CD4-positive, alpha-beta T cell treated with Interleukin-10 for 1 hour (primary cell): Measurements from ENCODE around the gene HDAC4.

Experiments
- DNase-seq: peaks from one replicate; pipeline ENCODE4 v3.0.0-alpha.2; 2020

Gene HDAC4

GRCh38 chr2:239345251-239345650 lies 55.6 kb downstream of the HDAC4 start:
- DNase-seq: no peak

DNA sequence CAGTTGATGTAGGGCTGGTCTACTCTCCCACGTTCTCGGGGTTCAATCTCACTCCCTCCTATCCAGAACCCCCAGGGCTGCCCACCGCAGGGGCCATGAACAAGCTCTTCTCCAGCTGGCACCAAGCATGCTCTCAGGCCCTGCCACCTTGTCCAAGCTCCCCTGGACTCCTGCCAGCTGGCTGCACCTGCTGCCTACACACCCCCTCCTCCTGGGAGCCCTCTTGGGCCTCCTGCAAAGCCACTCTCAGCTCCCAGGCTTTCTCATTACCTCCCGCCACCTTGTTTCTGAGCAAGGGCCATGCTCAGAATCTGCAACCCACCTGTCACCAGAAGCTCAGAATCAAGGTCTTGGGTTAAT lies 56.0 kb downstream of the HDAC4 start:
- no peak for DNase-seq

- no peak for DNase-seq
These were observed 56.6 kb downstream of the HDAC4 start for GRCh38 chr2:239343946-239344856.

DNA sequence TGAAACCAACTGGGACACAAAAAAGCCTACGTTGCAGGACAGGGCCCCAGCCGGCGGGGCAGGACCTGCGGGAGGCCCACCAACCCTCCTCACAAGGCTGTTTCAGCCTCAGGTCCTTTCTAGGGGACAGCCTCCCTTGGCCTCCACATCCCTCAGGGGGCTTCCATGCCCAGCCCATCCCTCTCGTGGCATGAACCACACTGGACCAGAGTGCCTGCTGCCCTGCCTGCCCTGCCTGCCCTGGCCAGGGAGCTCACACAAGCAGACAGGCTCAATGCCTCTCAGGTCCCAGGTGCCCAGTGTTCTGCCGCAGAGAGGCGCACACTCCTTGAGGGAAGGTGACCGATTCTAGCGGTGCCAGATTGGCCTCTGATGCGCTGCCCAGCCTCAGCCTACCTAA lies 57.4 kb downstream of the HDAC4 start:
- DNase-seq: no peak

DNA sequence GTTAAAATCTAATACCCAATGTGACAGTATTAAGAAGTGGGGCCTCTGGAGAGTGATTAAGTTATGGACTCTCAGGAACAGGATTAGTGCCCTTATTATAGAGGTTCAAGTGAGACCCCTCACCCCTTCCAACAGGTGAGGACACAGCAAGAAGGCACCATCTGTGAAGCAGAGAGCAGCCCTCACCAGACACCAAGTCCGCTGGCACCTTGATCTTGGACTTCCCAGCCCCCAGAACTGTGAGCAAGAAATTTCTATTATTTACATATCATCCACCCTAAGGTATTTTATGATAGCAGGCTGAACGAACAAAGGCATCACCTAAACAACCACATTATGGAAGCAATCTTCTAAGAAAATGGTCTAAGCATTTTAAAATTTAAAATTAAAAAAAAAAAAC lies 59.0 kb downstream of the HDAC4 start:
- no peak for DNase-seq

GRCh38 chr2:239341146-239341732 lies 59.6 kb downstream of the HDAC4 start:
- DNase-seq: no peak

DNA sequence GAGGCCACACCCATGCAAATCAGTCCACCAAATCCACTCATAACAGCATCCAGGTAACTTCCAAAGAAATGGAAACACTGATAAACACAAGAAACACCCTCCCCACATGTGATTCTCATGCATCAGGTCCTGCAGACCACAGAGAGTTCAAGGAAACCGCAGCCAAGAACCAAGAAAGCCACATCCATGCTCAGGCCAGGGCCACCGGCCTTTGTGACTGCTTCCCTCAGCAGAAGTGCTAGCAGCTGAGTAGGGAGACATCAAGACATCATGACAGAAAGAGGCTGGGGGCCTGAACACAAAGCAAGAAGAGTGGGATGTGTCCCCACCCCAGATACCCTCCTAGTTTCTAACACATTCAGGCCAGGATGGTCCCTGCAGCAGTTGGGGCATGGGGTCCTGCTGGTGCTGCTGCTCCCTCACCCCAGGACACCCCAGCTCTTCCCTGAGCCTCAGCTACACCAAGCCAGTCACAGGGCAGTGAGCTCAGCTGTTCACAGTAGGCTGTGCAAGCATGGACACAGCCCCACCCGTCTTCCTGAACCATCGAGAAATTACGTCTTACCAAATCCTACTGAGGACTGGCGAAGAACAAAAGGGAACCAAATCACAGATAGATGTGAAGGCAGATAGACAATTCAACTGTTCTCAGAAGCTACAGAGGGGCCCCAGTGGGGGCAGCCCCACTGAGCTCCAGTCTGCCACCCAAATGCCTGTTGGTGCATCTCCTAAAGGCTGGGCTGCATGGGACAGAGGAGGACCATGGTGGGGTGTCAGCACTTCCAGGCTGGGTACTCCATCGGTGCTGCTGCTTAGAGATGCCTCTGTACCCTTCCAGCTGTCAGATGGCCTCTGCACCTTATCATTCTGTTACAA lies 60.9 kb downstream of the HDAC4 start:
- peak; percentile 32 for DNase-seq

DNA sequence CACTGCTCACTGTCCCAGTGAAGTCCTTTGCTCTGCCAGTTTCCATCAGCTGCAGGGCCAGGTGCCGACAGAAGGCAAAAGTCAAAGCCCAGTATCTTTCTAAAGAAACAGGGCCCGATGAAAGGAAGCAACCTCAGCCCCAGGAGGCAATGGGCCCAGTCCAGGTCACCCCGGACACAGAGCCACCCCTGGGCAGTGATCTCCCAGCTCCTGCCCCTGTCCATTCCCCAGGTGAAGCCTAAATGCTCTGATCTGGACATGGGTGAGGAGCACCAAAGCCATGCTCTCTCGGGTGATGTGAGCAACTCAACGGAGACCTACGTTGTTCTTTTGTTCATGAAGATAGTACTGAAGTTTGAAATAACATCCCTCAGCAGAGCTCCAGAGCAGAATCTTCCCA lies 61.6 kb downstream of the HDAC4 start:
- no peak for DNase-seq

GRCh38 chr2:239337877-239338484 lies 62.8 kb downstream of the HDAC4 start:
- no peak for DNase-seq

DNA sequence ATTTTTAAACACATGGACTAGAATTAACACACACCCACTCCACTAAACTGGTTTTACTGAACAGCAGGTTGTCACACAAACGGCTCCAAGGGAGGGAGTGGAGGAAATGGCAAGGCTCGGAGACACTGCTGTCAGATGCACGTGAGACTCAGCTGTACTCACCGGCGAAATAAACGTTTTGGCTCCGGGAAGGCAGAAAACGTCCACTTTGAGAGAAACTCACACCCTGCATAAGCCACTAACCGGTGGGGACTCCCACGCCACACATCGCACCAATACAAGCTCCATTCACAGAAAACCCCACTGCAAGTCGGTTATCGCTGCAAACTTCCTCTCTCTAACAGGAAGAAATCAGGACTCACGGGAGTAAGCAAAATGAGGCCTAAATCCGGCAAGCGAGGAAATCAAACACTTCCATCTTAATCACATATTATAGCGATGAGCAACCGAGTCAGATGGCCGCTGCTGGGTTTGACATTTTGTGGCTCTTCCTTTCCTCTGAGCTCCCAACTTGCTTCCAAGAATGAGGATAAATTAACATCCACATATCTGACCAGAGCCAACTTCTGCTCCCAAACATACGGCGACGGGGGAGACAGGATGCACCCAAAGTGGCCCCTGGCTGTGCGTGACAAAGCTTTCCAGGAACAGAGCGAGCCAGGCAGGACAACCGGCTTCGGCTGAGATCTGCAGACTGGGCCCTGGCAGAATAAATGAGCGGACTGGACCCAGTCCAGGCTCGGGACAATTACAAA lies 63.5 kb downstream of the HDAC4 start:
- DNase-seq: no peak

GRCh38 chr2:239331560-239331959 lies 69.3 kb downstream of the HDAC4 start:
- DNase-seq: no peak

DNA sequence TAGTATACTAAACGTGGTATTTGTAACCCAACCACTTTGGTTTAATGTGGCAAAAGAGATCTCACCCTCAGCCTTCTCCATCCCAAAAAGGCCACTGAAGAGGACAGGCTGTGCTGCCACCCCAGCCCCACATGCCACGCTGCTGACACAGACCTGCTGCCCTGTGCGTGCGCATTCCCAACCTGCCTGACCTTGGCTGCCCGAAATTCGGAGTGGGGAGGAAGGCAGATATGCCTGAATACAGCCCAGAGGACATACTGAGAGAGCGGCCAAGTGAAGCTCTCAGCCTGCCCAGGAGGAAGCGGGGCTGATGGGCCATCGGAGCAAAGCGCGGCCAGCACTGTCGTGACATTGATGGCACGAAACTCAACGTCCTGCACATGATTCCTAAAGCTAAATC lies 70.0 kb downstream of the HDAC4 start:
- DNase-seq: no peak

DNA sequence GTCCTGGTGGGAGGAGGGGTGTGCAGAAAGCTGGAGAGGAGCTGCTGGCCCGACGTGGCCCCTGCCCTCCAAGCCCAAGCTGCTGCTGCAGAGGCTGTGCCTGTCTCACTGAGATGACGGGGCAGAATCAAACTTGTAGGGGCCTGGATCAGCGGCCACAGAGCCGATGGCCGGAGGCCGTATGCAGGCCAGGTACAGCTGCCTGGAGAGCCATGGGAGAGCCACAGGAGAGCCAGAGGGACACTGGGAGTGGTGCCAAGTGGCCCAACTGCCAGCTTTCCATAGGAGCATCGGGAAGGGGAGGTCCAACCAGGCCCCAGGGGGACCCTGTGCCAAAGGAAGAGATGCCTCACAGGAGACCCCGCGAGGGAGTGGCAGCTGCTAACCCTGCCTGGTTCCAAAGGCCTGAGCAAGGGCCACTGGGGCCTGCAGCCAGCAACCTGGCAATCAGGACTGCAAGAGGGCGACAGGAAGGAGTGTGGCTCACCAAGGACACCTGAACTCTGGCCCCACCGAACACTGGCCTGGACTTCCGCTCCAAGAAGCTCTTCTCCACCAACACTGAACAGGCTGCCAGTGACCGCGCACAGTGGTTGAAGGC lies 70.7 kb downstream of the HDAC4 start:
- no peak for DNase-seq

GRCh38 chr2:239329284-239329971 lies 71.4 kb downstream of the HDAC4 start:
- no peak for DNase-seq

DNA sequence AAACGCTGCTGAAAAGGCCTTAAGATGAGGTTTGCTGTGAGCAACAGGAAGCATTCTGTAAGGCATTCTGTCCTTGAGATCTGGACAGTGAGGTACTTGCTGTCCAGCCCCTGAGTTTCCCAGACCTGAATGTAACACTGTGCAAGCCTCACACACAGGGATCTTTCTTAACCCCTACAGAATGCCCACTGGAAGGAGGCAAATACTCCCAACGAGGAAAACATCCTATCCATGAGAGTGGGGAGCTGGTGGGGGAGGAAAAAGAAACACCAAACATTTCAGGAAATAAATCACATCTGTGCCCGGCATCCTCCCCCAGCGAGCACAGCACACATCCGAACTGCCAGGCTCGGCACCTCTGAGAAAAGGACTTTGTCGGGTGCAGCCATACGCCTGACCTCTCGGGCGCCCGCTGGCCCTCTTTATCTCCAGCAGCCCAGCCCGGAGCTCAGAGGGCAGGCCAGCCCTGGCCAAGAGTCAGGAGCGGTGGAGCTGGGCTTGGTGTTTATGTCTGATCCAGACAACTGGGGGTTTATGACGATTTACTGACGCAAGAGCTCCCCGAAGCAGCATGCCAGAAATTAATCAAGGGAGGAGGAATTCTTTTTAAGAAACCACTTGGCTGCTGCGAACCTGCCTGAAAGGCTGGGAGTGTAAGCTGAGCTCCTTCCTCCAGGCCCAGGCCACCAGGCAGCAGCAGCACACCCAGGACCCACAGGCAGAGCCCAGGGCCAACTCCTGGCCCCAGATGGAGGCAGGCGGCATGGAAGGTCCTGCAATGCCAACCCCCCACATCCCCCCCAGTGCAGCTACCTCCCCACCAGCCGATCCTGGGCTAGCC lies 72.2 kb downstream of the HDAC4 start:
- DNase-seq: no peak

GRCh38 chr2:239327536-239328350 lies 73.1 kb downstream of the HDAC4 start:
- no peak for DNase-seq

GRCh38 chr2:239326831-239327535 lies 73.8 kb downstream of the HDAC4 start:
- peak; percentile 74 for DNase-seq

- no peak for DNase-seq
These were observed 76.4 kb downstream of the HDAC4 start for GRCh38 chr2:239324456-239324855.

DNA sequence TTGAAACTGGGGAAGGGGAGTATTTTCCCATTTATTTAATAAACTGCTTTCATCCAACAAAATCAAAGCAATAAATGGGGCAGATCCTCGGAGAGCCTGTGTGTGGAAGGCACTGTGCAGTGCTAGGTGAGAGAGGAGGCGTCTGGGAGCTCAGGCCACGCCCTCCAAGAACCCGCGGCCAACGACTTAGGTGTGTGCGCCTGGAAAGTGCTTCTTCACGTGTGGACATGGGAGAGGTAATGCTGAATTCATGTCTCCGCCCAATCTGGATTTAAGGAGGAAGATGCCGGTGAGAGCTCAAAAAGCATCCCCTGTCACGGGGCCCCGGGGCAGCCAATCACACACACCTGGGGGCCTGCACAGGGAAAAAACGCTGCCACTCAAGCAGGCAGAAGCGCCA lies 77.4 kb downstream of the HDAC4 start:
- no peak for DNase-seq
